HT-29 (cell line): Measurements from ENCODE around the gene ARHGEF4. TPM values are rescaled to one million over a fixed set of nuclear protein-coding genes. Genes with fewer than 3 reads are reported as not detected.
A peak's percentile ranks its signal among the peaks of the same experiment; 100 is the strongest.

Experiments used
- DNase-seq: peaks from one replicate; pipeline ENCODE4 v3.0.0-alpha.2; 2015; ENCODE audit warnings: low spot score
- total RNA-seq: library from RNA; depleted of rRNA; stranded (reverse); fragments of >200 nt; shearing (Covaris generic); gene quantifications from 2 replicates; pipeline ENCODE4 v1.2.3, GENCODE V29; 2014

ARHGEF4 gene
- total RNA-seq, 1 experiment from 2014 or later, result 0.15 TPM

- DNase-seq, result no peak
Measured at GRCh38 chr2:130849896-130850787, 13.4 kb downstream of the ARHGEF4 start.

GRCh38 chr2:130850788-130851623 lies 14.3 kb downstream of the ARHGEF4 start:
- DNase-seq, result no peak

GRCh38 chr2:130851624-130852382 lies 15.1 kb downstream of the ARHGEF4 start:
- DNase-seq, result no peak

- DNase-seq, result no peak
Measured at GRCh38 chr2:130852521-130853115, 15.9 kb downstream of the ARHGEF4 start.

- DNase-seq, result no peak
Measured at GRCh38 chr2:130853391-130853790, 16.7 kb downstream of the ARHGEF4 start.

GRCh38 chr2:130854301-130854700 lies 17.6 kb downstream of the ARHGEF4 start:
- DNase-seq, result no peak

- peak; percentile 3 for DNase-seq
Measured at GRCh38 chr2:130864830-130865800, 28.4 kb downstream of the ARHGEF4 start.

GRCh38 chr2:130869441-130870160 lies 32.9 kb downstream of the ARHGEF4 start:
- DNase-seq, result no peak

- DNase-seq, result no peak
Measured at GRCh38 chr2:130870161-130870485, 33.4 kb downstream of the ARHGEF4 start.

- DNase-seq, result no peak
Measured at GRCh38 chr2:130870779-130871178, 34.1 kb downstream of the ARHGEF4 start.

GRCh38 chr2:130871843-130872740 lies 35.4 kb downstream of the ARHGEF4 start:
- no peak for DNase-seq

- DNase-seq, result no peak
Measured at GRCh38 chr2:130872741-130873125, 36.0 kb downstream of the ARHGEF4 start.

GRCh38 chr2:130873700-130874346 lies 37.1 kb downstream of the ARHGEF4 start:
- peak; percentile 70 for DNase-seq

GRCh38 chr2:130874512-130874911 lies 37.8 kb downstream of the ARHGEF4 start:
- DNase-seq, result no peak

- no peak for DNase-seq
Measured at GRCh38 chr2:130875935-130876334, 39.2 kb downstream of the ARHGEF4 start.

GRCh38 chr2:130877258-130877657 lies 40.5 kb downstream of the ARHGEF4 start:
- no peak for DNase-seq

- no peak for DNase-seq
Measured at GRCh38 chr2:130878316-130878715, 41.6 kb downstream of the ARHGEF4 start.

- DNase-seq, result no peak
Measured at GRCh38 chr2:130878933-130879332, 42.2 kb downstream of the ARHGEF4 start.
